Epithelial cell of proximal tubule (primary cell): ENCODE measurements around the gene SDK1. TPM values are rescaled to one million over a fixed set of nuclear protein-coding genes. Genes with fewer than 3 reads are reported as not detected.

Experiments
- DNase-seq: peaks from one replicate; pipeline ENCODE4 v3.0.0-alpha.2; 2011; ENCODE audit warnings: low read depth
- H3K4me3 ChIP-seq: 2 replicates; pipeline ENCODE4 v1.5.1; 2011; ENCODE audit warnings: low read depth, mild to moderate bottlenecking, low read length
- total RNA-seq: library from RNA; depleted of rRNA; stranded (reverse); fragments of >200 nt; gene quantifications from 2 replicates; pipeline ENCODE4 v1.2.3, GENCODE V29; 2015
- TF ChIP-seq, protein P1 (sequence below): conservative IDR thresholded peaks from 2 replicates; pipeline ENCODE4 v1.5.1; 2012; ENCODE audit warnings: low read depth, mild to moderate bottlenecking, low read length

The SDK1 gene
- total RNA-seq, 1 donor from 2014 or later: 0.75 TPM

DNA sequence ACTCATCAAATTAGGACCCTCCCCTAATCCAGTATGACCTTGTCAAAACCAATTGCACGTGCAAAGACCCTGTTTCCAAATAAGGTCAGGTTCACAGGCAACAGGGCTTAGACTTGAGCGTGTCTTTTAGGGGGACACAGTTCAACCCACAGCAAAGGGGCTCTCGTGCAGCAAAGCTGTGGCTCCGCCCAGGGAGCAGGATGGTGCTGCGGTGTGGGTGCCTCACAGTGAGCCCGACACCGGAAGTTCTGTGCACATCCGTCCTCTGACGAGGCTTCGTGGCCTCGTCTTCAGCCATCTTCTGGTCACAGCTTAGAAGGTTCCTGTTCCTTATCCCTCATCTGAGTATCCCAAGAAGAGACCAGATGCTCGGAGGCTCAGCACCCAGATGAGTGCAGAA is 871.8 kb downstream of the SDK1 start:
- no peak for DNase-seq
- TF ChIP-seq, protein P1, sequence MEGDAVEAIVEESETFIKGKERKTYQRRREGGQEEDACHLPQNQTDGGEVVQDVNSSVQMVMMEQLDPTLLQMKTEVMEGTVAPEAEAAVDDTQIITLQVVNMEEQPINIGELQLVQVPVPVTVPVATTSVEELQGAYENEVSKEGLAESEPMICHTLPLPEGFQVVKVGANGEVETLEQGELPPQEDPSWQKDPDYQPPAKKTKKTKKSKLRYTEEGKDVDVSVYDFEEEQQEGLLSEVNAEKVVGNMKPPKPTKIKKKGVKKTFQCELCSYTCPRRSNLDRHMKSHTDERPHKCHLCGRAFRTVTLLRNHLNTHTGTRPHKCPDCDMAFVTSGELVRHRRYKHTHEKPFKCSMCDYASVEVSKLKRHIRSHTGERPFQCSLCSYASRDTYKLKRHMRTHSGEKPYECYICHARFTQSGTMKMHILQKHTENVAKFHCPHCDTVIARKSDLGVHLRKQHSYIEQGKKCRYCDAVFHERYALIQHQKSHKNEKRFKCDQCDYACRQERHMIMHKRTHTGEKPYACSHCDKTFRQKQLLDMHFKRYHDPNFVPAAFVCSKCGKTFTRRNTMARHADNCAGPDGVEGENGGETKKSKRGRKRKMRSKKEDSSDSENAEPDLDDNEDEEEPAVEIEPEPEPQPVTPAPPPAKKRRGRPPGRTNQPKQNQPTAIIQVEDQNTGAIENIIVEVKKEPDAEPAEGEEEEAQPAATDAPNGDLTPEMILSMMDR: no peak
- H3K4me3 ChIP-seq: no peak overlapping the region

DNA sequence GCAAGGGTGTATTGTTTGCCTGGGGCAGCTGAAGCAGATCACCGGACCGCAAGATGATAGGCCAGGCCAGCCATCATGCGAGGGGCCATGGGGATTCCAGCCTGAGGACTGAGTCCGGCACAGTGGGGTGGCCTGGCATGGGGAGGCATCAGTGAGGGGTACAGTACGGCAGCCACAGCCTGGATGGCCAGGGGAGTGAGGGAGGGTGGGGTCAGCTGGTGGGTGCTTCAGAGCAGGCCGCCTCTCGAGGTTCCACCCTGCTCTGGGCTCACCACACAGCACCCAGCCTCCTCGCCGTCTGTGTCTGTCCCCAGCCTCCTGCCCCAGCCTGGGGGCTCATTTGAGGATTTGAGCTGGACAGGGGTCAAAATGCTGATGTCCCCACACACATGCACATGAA is 872.6 kb downstream of the SDK1 start:
- DNase-seq: no peak
- TF ChIP-seq, protein P1: no peak
- H3K4me3 ChIP-seq: no peak overlapping the region

DNA sequence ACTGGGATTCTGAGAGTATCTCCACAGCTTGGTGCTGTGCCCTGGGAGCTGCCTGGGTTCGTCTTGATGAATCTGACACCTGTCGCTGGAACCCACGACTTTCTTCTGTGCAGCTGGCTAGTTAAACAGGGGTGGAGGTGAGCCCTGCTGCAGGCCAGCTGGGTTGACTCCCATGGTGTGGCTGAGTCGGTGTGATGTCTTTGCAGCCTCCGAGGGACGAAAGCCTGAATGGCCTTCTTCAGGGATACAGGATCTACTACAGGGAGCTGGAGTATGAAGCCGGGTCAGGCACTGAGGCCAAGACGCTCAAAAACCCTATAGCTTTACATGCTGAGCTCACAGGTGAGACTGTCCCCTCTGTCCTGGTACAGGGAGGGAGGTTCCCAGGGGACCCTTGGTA is 873.0 kb downstream of the SDK1 start:
- no peak overlapping the region for H3K4me3 ChIP-seq
- no peak for DNase-seq
- TF ChIP-seq, protein P1: no peak

DNA sequence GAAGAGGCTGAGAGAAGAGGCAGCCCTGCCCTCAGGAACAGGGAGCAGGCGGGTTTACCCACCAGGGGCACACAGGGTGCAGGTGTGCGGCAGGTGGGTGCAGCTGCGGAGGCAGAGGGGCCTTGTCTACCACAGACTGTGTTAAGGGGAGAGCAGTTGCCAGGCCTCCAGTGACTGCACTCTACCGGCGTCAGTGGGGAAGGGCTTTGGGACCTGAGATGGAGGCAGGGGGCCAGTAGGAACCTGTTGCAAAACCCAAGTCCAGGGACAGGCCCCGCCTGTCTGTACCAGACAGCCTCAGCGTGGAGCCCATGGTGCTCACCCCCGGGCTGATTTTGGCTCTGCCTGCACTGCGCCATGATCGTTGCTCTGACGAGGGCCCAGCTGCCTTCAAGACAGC is 873.4 kb downstream of the SDK1 start:
- no peak for DNase-seq
- TF ChIP-seq, protein P1: no peak
- H3K4me3 ChIP-seq: no peak overlapping the region

DNA sequence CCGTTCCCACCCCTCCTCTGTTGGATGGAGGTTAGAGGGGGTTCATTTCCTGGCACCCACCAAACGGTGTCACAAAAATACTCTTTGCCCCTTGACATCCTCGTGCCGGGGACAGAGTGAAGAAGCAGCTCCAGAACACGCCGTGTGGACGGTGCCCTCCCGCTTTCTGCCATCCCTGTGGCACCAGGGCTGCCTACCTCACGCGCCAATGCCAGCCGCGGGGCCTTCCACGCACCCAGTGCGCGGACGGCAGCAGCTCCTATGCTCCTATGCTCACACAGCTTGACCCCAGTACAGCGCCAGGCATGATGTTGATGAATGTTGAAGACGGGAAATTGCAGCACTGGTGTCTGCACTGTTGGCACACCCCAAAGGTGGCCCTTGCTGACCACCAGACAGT is 873.8 kb downstream of the SDK1 start:
- no peak overlapping the region for H3K4me3 ChIP-seq
- DNase-seq: no peak
- TF ChIP-seq, protein P1: no peak

DNA sequence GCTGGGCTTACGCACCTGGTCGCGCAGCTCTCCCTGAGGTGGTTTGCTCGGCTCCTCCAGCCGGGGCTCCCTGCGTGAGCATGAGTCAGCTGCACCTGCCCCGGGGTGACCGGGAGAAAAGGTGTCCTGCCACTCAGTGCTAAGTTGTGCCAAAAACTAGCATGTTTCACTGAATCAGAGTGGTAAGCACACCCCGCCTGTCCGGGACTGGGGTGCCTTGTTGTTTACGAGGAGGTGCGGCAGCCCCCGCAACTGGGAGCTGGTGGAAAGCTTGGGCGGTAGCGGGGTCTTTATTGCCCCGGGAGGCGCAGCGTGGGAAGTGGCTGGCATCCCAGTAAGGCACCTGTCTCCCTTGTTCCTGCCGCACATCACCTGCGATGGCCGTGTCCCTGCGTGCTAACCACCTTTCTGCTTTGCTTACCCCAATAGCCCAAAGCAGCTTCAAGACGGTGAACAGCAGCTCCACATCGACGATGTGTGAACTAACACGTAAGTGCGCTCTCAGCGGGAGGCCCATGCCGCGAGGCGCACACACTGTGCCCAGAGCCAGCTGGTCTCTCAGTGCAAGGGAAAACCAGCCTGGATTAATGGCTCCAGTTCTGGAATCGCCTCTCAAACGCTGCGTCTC is 874.4 kb downstream of the SDK1 start:
- TF ChIP-seq, protein P1: no peak
- H3K4me3 ChIP-seq: no peak overlapping the region
- DNase-seq: no peak

DNA sequence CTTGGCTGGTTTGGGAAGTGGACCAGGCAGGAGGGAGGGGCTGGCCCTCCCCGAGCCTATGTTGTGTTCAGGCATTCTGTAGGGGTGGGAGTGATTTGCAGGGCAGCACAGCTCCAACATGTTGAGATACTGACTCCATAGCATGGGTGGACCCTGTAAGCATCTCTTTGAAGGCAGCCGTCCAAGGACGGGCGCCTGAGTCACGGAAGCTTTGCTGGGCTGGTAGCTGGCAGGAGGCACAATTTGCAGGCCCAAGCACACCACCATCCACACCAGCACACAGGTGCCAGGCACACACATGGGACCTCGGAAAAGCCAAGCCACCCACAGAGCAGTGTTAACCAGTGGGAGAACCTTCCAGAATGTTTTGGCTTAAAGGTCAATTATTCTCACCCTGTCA is 875.9 kb downstream of the SDK1 start:
- H3K4me3 ChIP-seq: no peak overlapping the region
- DNase-seq: no peak
- TF ChIP-seq, protein P1: no peak
